ENCODE data around the gene HIVEP1.

DNA sequence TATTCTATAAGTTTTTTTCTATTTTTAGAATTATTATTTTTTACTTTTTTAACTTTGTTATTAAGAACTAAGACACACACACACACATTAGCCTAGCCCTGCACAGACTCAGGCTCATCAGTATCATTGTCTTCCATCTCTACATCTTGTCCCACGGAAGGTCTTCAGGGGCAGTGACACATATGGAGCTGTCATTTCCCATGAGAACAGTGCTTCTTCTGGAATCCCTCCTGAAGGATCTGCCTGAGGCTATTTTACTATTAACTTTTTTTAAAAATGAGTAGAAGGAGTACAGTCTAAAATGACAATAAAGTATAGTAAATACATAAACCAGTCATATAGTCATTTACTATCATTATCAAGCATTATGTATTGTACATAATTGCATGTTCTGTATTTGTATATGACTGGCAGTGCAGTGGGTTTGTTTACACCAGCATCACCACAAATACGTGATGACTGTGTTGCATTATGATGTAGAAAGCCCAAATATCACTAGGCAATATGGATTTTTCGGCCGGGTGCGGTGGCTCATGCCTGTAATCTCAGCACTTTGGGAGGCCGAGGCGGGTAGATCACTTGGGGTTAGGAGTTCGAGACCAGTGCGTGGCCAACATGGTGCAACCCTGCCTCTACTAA, 57.9 kb downstream of the HIVEP1 start:
- TF ChIP-seq, protein P1, sequence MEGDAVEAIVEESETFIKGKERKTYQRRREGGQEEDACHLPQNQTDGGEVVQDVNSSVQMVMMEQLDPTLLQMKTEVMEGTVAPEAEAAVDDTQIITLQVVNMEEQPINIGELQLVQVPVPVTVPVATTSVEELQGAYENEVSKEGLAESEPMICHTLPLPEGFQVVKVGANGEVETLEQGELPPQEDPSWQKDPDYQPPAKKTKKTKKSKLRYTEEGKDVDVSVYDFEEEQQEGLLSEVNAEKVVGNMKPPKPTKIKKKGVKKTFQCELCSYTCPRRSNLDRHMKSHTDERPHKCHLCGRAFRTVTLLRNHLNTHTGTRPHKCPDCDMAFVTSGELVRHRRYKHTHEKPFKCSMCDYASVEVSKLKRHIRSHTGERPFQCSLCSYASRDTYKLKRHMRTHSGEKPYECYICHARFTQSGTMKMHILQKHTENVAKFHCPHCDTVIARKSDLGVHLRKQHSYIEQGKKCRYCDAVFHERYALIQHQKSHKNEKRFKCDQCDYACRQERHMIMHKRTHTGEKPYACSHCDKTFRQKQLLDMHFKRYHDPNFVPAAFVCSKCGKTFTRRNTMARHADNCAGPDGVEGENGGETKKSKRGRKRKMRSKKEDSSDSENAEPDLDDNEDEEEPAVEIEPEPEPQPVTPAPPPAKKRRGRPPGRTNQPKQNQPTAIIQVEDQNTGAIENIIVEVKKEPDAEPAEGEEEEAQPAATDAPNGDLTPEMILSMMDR (conservative IDR thresholded peaks at IDR 0.05; ENCODE audit: low read depth, low read length), result no peak
- no peak for TF ChIP-seq EZH2 (IDR thresholded peaks at IDR 0.05; ENCODE audit: low read length, unreplicated experiment)
